ENCODE measurements around the gene STK11.

- TF ChIP-seq CTCF (IDR thresholded peaks at IDR 0.05 in 4 of 5, conservative IDR thresholded peaks at IDR 0.05 in 1 of 5) (no peak), POLR2A (IDR thresholded peaks at IDR 0.05) (peak; percentile 35 to 66)
Observed at GRCh38 chr19:1172353-1173158, 33.0 kb upstream of the STK11 start.

Measured in gastrocnemius medialis (tissue), 4 donors.